ENCODE measurements around the gene MUL1. TPM values are rescaled to one million over a fixed set of nuclear protein-coding genes. Genes with fewer than 3 reads are reported as not detected.

Gene MUL1
- total RNA-seq, 1 experiment from 2014 or later, result 21.9 TPM

- peak; percentile 77; the same call in 1 of the 2 replicates for TF ChIP-seq MAX (CRISPR knock-in tag; IDR thresholded peaks at IDR 0.05)
- no peak for TF ChIP-seq E2F5 (CRISPR knock-in tag; IDR thresholded peaks at IDR 0.05)
- TF ChIP-seq TCF7 (CRISPR knock-in tag; IDR thresholded peaks at IDR 0.05; ENCODE audit: low read depth), result no peak
- TF ChIP-seq KAT7 (CRISPR knock-in tag; IDR thresholded peaks at IDR 0.05; ENCODE audit: borderline replicate concordance), result no peak
- no peak for TF ChIP-seq FOXK1 (CRISPR knock-in tag; IDR thresholded peaks at IDR 0.05)
- TF ChIP-seq ZNF263 (CRISPR knock-in tag; IDR thresholded peaks at IDR 0.05; ENCODE audit: low read depth), result peak; percentile 49; the same call in 1 of the 2 replicates
- TF ChIP-seq ZNF416 (CRISPR knock-in tag; IDR thresholded peaks at IDR 0.05), result no peak
- TF ChIP-seq, protein P1, sequence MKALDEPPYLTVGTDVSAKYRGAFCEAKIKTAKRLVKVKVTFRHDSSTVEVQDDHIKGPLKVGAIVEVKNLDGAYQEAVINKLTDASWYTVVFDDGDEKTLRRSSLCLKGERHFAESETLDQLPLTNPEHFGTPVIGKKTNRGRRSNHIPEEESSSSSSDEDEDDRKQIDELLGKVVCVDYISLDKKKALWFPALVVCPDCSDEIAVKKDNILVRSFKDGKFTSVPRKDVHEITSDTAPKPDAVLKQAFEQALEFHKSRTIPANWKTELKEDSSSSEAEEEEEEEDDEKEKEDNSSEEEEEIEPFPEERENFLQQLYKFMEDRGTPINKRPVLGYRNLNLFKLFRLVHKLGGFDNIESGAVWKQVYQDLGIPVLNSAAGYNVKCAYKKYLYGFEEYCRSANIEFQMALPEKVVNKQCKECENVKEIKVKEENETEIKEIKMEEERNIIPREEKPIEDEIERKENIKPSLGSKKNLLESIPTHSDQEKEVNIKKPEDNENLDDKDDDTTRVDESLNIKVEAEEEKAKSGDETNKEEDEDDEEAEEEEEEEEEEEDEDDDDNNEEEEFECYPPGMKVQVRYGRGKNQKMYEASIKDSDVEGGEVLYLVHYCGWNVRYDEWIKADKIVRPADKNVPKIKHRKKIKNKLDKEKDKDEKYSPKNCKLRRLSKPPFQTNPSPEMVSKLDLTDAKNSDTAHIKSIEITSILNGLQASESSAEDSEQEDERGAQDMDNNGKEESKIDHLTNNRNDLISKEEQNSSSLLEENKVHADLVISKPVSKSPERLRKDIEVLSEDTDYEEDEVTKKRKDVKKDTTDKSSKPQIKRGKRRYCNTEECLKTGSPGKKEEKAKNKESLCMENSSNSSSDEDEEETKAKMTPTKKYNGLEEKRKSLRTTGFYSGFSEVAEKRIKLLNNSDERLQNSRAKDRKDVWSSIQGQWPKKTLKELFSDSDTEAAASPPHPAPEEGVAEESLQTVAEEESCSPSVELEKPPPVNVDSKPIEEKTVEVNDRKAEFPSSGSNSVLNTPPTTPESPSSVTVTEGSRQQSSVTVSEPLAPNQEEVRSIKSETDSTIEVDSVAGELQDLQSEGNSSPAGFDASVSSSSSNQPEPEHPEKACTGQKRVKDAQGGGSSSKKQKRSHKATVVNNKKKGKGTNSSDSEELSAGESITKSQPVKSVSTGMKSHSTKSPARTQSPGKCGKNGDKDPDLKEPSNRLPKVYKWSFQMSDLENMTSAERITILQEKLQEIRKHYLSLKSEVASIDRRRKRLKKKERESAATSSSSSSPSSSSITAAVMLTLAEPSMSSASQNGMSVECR (CRISPR knock-in tag; IDR thresholded peaks at IDR 0.05; ENCODE audit: borderline replicate concordance), result no peak; the same call in 1 of the 2 replicates
Observed at GRCh38 chr1:20493839-20494608, 13.9 kb downstream of the MUL1 start (continued).

GRCh38 chr1:20493309-20493708 is 14.6 kb downstream of the MUL1 start:
- peaks cover 29% of the 10 kb centered on the region for H3K27me3 Mint-ChIP-seq (ENCODE audit: low read depth)
- peaks cover 10% of the 10 kb centered on the region for H3K4me1 Mint-ChIP-seq
- no peaks in the 10 kb centered on the region for H3K9me3 Mint-ChIP-seq
- POLR2A ChIA-PET, result interaction anchor here (0.6 to 0.9 kb wide), 2 partner anchors 10 to 280 kb away, joined by 3 read pairs; no protein-coding TSS in a partner anchor
- H3K4me3 Mint-ChIP-seq, result no peak overlapping the region
- ATAC-seq, result no peak
- no peak for TF ChIP-seq ESRRA (CRISPR knock-in tag; IDR thresholded peaks at IDR 0.05; ENCODE audit: borderline replicate concordance)
- TF ChIP-seq, protein P2, sequence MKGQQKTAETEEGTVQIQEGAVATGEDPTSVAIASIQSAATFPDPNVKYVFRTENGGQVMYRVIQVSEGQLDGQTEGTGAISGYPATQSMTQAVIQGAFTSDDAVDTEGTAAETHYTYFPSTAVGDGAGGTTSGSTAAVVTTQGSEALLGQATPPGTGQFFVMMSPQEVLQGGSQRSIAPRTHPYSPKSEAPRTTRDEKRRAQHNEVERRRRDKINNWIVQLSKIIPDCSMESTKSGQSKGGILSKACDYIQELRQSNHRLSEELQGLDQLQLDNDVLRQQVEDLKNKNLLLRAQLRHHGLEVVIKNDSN (CRISPR knock-in tag; IDR thresholded peaks at IDR 0.05), result no peak
- TF ChIP-seq, protein P3, sequence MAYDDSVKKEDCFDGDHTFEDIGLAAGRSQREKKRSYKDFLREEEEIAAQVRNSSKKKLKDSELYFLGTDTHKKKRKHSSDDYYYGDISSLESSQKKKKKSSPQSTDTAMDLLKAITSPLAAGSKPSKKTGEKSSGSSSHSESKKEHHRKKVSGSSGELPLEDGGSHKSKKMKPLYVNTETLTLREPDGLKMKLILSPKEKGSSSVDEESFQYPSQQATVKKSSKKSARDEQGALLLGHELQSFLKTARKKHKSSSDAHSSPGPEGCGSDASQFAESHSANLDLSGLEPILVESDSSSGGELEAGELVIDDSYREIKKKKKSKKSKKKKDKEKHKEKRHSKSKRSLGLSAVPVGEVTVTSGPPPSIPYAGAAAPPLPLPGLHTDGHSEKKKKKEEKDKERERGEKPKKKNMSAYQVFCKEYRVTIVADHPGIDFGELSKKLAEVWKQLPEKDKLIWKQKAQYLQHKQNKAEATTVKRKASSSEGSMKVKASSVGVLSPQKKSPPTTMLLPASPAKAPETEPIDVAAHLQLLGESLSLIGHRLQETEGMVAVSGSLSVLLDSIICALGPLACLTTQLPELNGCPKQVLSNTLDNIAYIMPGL (CRISPR knock-in tag; IDR thresholded peaks at IDR 0.05), result no peak
- TF ChIP-seq, protein P4, sequence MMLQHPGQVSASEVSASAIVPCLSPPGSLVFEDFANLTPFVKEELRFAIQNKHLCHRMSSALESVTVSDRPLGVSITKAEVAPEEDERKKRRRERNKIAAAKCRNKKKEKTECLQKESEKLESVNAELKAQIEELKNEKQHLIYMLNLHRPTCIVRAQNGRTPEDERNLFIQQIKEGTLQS (CRISPR knock-in tag; conservative IDR thresholded peaks at IDR 0.05), result no peak
- no peak for TF ChIP-seq CBFB (CRISPR knock-in tag; IDR thresholded peaks at IDR 0.05; ENCODE audit: low read depth)
- TF ChIP-seq ZNF121 (CRISPR knock-in tag; IDR thresholded peaks at IDR 0.05), result no peak
- TF ChIP-seq ZNF219 (CRISPR knock-in tag; IDR thresholded peaks at IDR 0.05; ENCODE audit: borderline replicate concordance), result no peak
- TF ChIP-seq FOXP1 (CRISPR knock-in tag; IDR thresholded peaks at IDR 0.05; ENCODE audit: borderline replicate concordance), result no peak
- TF ChIP-seq ZBTB21 (CRISPR knock-in tag; IDR thresholded peaks at IDR 0.05; ENCODE audit: borderline replicate concordance), result no peak
- TF ChIP-seq TEAD1 (CRISPR knock-in tag; IDR thresholded peaks at IDR 0.05), result no peak
- TF ChIP-seq, protein P5, sequence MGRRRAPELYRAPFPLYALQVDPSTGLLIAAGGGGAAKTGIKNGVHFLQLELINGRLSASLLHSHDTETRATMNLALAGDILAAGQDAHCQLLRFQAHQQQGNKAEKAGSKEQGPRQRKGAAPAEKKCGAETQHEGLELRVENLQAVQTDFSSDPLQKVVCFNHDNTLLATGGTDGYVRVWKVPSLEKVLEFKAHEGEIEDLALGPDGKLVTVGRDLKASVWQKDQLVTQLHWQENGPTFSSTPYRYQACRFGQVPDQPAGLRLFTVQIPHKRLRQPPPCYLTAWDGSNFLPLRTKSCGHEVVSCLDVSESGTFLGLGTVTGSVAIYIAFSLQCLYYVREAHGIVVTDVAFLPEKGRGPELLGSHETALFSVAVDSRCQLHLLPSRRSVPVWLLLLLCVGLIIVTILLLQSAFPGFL (CRISPR knock-in tag; IDR thresholded peaks at IDR 0.05; ENCODE audit: borderline replicate concordance), result no peak
- TF ChIP-seq, protein P6, sequence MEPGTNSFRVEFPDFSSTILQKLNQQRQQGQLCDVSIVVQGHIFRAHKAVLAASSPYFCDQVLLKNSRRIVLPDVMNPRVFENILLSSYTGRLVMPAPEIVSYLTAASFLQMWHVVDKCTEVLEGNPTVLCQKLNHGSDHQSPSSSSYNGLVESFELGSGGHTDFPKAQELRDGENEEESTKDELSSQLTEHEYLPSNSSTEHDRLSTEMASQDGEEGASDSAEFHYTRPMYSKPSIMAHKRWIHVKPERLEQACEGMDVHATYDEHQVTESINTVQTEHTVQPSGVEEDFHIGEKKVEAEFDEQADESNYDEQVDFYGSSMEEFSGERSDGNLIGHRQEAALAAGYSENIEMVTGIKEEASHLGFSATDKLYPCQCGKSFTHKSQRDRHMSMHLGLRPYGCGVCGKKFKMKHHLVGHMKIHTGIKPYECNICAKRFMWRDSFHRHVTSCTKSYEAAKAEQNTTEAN (CRISPR knock-in tag; IDR thresholded peaks at IDR 0.05), result no peak
- TF ChIP-seq MXD4 (CRISPR knock-in tag; IDR thresholded peaks at IDR 0.05; ENCODE audit: borderline replicate concordance), result no peak
- CTCF ChIA-PET, result interaction anchor here (0.7 to 4.4 kb wide), 18 partner anchors 9 to 341 kb away, joined by 3 to 42 read pairs (median 3); partner anchors contain the start of genes CAMK2N1 and MUL1
- H3K36me3 Mint-ChIP-seq, result no peaks in the 10 kb centered on the region
- DNase-seq (ENCODE audit: low spot score), result no peak
- no peak overlapping the region for H3K27ac Mint-ChIP-seq

Data from WTC11 (cell line).